ENCODE data around the gene PRADC1. TPM values are rescaled to one million over a fixed set of nuclear protein-coding genes. Genes with fewer than 3 reads are reported as not detected.
A peak's percentile ranks its signal among the peaks of the same experiment; 100 is the strongest.

The PRADC1 gene
- total and polyA plus RNA-seq, 2 donors (not counting 3 experiments of a cell fraction or from before 2014, with no cell fraction given) = 19.6 to 32.7 TPM

- peaks cover 33% of the 10 kb centered on the region for H3K4me1 ChIP-seq (ENCODE audit: control insufficient read depth, extremely low read depth, insufficient read depth, low read length)
- H3K9ac ChIP-seq (replicated peaks; ENCODE audit: extremely low read depth, insufficient read depth, low read length) = no peak overlapping the region
- DNase-seq (ENCODE audit: low read depth, low spot score) = no peak
Observed at GRCh38 chr2:73238149-73238548, 5.1 kb upstream of the PRADC1 start.

GRCh38 chr2:73237168-73237567, 4.1 kb upstream of the PRADC1 start:
- FAIRE-seq (no peak), DNase-seq (ENCODE audit: low read depth, low spot score) (no peak)
- no peak overlapping the region for H3K4me2 ChIP-seq (ENCODE audit: insufficient read depth, low read length)
- peaks cover 0 to 14% of the 10 kb centered on the region in 2 experiments for H3K36me3 ChIP-seq (ENCODE audit: control insufficient read depth in 2 of 2, extremely low read depth in 1 of 2, insufficient read depth in 2 of 2, low read length in 2 of 2)
- BruUV-seq (replicated peaks) = no TSS peak
- no peaks in the 10 kb centered on the region for H3K9me1 ChIP-seq (replicated peaks; ENCODE audit: control insufficient read depth, extremely low read depth, insufficient read depth, low read length)
- dilution Hi-C loops (cut with MboI; ENCODE audit: extremely low pct_ligation_motif_present, low sequenced_read_pairs) (no loop called here), intact Hi-C loops (cut with micrococcal nuclease) (no loop called here)
- peaks cover 38% of the 10 kb centered on the region for H3K4me1 ChIP-seq (ENCODE audit: control insufficient read depth, extremely low read depth, insufficient read depth, low read length)
- peaks cover 76% of the 10 kb centered on the region for H3K79me2 ChIP-seq (ENCODE audit: control insufficient read depth, insufficient read depth, low read length)
- CTCF ChIA-PET = interaction anchor here (1.5 to 1.8 kb wide), 3 partner anchors 15 to 60 kb away, joined by 3 to 5 read pairs (median 3); no protein-coding TSS in a partner anchor
- no peak overlapping the region for H3K4me3 ChIP-seq (replicated peaks in 1 of 3; ENCODE audit: insufficient read depth in 1 of 3, low read depth in 1 of 3, low read length in 3 of 3)
- no peak overlapping the region for H2AFZ ChIP-seq (ENCODE audit: low read depth, low read length)
- no peaks in the 10 kb centered on the region for H3K9me3 ChIP-seq (replicated peaks; ENCODE audit: control insufficient read depth, insufficient read depth, low read length)
- H3K27me3 ChIP-seq (ENCODE audit: control insufficient read depth in 2 of 2, insufficient read depth in 2 of 2, low read length in 2 of 2) = no peaks in the 10 kb centered on the region
- no peak overlapping the region for H3K9ac ChIP-seq (replicated peaks; ENCODE audit: extremely low read depth, insufficient read depth, low read length)
- no peak overlapping the region for H3K27ac ChIP-seq (ENCODE audit: insufficient read depth, low read depth, low read length)
- no peaks in the 10 kb centered on the region for H4K20me1 ChIP-seq (replicated peaks; ENCODE audit: control insufficient read depth, extremely low read depth, insufficient read depth, low read length)
- TF ChIP-seq POLR2AphosphoS5 (IDR thresholded peaks at IDR 0.05; ENCODE audit: insufficient read depth, low read depth, low read length) (no peak), MYC (IDR thresholded peaks at IDR 0.05; ENCODE audit: low read depth, low read length) (no peak), JUN (IDR thresholded peaks at IDR 0.05; ENCODE audit: borderline replicate concordance, insufficient read depth, insufficient read length, low read depth) (no peak), MAX (IDR thresholded peaks at IDR 0.05; ENCODE audit: insufficient read depth, insufficient read length) (no peak), FOS (IDR thresholded peaks at IDR 0.05; ENCODE audit: borderline replicate concordance, insufficient read depth, low read length) (no peak), POLR2A (IDR thresholded peaks at IDR 0.05; ENCODE audit: low read depth, low read length) (no peak), EZH2 (IDR thresholded peaks at IDR 0.05; ENCODE audit: borderline replicate concordance, low read depth, low read length, severe bottlenecking) (no peak), GATA2 (IDR thresholded peaks at IDR 0.05; ENCODE audit: insufficient read depth, insufficient read length, low read depth, low read length) (no peak)
- TF ChIP-seq, protein P1, sequence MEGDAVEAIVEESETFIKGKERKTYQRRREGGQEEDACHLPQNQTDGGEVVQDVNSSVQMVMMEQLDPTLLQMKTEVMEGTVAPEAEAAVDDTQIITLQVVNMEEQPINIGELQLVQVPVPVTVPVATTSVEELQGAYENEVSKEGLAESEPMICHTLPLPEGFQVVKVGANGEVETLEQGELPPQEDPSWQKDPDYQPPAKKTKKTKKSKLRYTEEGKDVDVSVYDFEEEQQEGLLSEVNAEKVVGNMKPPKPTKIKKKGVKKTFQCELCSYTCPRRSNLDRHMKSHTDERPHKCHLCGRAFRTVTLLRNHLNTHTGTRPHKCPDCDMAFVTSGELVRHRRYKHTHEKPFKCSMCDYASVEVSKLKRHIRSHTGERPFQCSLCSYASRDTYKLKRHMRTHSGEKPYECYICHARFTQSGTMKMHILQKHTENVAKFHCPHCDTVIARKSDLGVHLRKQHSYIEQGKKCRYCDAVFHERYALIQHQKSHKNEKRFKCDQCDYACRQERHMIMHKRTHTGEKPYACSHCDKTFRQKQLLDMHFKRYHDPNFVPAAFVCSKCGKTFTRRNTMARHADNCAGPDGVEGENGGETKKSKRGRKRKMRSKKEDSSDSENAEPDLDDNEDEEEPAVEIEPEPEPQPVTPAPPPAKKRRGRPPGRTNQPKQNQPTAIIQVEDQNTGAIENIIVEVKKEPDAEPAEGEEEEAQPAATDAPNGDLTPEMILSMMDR (IDR thresholded peaks at IDR 0.05; ENCODE audit: extremely low read depth in 1 of 2, insufficient read depth in 1 of 2, low read depth in 1 of 2, low read length in 2 of 2) = no peak
- POLR2A ChIA-PET = no interaction called here

More at GRCh38 chr2:73238149-73238548, 5.1 kb upstream of the PRADC1 start:
- dilution Hi-C loops (cut with MboI; ENCODE audit: extremely low pct_ligation_motif_present, low sequenced_read_pairs) (no loop called here), intact Hi-C loops (cut with micrococcal nuclease) (no loop called here)
- ChIA-PET POLR2A (no interaction called here), CTCF (interaction anchor here (1.0 to 2.0 kb wide), 5 partner anchors 16 to 61 kb away, joined by 3 to 6 read pairs (median 5); no protein-coding TSS in a partner anchor)
- H4K20me1 ChIP-seq (replicated peaks; ENCODE audit: control insufficient read depth, extremely low read depth, insufficient read depth, low read length) = peaks cover 2% of the 10 kb centered on the region
- H3K79me2 ChIP-seq (ENCODE audit: control insufficient read depth, insufficient read depth, low read length) = peaks cover 84% of the 10 kb centered on the region
- no peak overlapping the region for H2AFZ ChIP-seq (ENCODE audit: low read depth, low read length)
- H3K27me3 ChIP-seq (ENCODE audit: control insufficient read depth in 2 of 2, insufficient read depth in 2 of 2, low read length in 2 of 2) = no peaks in the 10 kb centered on the region
- no peak for FAIRE-seq
- TF ChIP-seq MYC (IDR thresholded peaks at IDR 0.05; ENCODE audit: low read depth, low read length) (no peak), GATA2 (IDR thresholded peaks at IDR 0.05; ENCODE audit: insufficient read depth, insufficient read length, low read depth, low read length) (no peak), FOS (IDR thresholded peaks at IDR 0.05; ENCODE audit: borderline replicate concordance, insufficient read depth, low read length) (no peak), MAX (IDR thresholded peaks at IDR 0.05; ENCODE audit: insufficient read depth, insufficient read length) (no peak), POLR2AphosphoS5 (IDR thresholded peaks at IDR 0.05; ENCODE audit: insufficient read depth, low read depth, low read length) (no peak)
- no peaks in the 10 kb centered on the region for H3K9me1 ChIP-seq (replicated peaks; ENCODE audit: control insufficient read depth, extremely low read depth, insufficient read depth, low read length)
- peaks cover 0 to 21% of the 10 kb centered on the region in 2 experiments for H3K36me3 ChIP-seq (ENCODE audit: control insufficient read depth in 2 of 2, extremely low read depth in 1 of 2, insufficient read depth in 2 of 2, low read length in 2 of 2)
- BruUV-seq (replicated peaks) = no TSS peak
- H3K9me3 ChIP-seq (replicated peaks; ENCODE audit: control insufficient read depth, insufficient read depth, low read length) = no peaks in the 10 kb centered on the region
- peak overlapping the region; percentile 9 for H3K27ac ChIP-seq (ENCODE audit: insufficient read depth, low read depth, low read length)
- no peak overlapping the region for H3K4me3 ChIP-seq (replicated peaks in 1 of 3; ENCODE audit: insufficient read depth in 1 of 3, low read depth in 1 of 3, low read length in 3 of 3)
- no peak overlapping the region for H3K4me2 ChIP-seq (ENCODE audit: insufficient read depth, low read length)
